Vagina (tissue), 2 donors: ENCODE data around the gene SPHK2. TPM values are rescaled to one million over a fixed set of nuclear protein-coding genes. Genes with fewer than 3 reads are reported as not detected.

Experiments
- DNase-seq, 2 donors: peaks; one replicate each; pipeline ENCODE4 v3.0.0-alpha.2; 2017; ENCODE audit errors: extremely low spot score in 2 of 2
- H3K27ac ChIP-seq: fragments of 200-600 bp; sonication (generic); one replicate; pipeline ENCODE4 v1.5.1; 2019
- H3K27me3 ChIP-seq: fragments of 200-600 bp; sonication (generic); one replicate; pipeline ENCODE4 v1.5.1; 2019
- H3K36me3 ChIP-seq, 2 donors: fragments of 200-600 bp; sonication (generic); one replicate each; pipeline ENCODE4 v1.5.1; 2017 to 2019
- H3K4me1 ChIP-seq: fragments of 200-600 bp; sonication (generic); one replicate; pipeline ENCODE4 v1.5.1; 2019
- H3K4me3 ChIP-seq, 2 donors: fragments of 200-600 bp; sonication (generic); 1 replicate in 1 of 2; 2 replicates in 1 of 2; pipeline ENCODE4 v1.5.1; 2016 to 2019
- H3K9me3 ChIP-seq: fragments of 200-600 bp; sonication (generic); one replicate; pipeline ENCODE4 v1.5.1; 2019
- POLR2A ChIP-seq, 2 donors: fragments of 450-650 bp; IDR thresholded peaks; one replicate each; pipeline ENCODE4 v1.6.1; 2017; ENCODE audit warnings: antibody characterized with exemption in 2 of 2, mild to moderate bottlenecking in 2 of 2, moderate library complexity in 2 of 2
- POLR2AphosphoS5 ChIP-seq, 2 donors: sonication (generic); formaldehyde crosslinking; IDR thresholded peaks; one replicate each; pipeline ENCODE4 v1.9.0; 2017; ENCODE audit warnings: antibody characterized with exemption in 2 of 2, mild to moderate bottlenecking in 2 of 2, low read depth in 1 of 2; ENCODE audit not compliant: insufficient read depth in 1 of 2
- intact Hi-C: fragments of 100-400 bp; cut with DNase I; formaldehyde crosslinking; loops from one replicate; pipeline ENCODE4 v1.15.1; 2023
- total RNA-seq: library from RNA; depleted of rRNA; stranded (reverse); fragments of >200 nt; gene quantifications from one replicate; pipeline ENCODE4 v1.2.3, GENCODE V29; 2016
- TF ChIP-seq, protein P1 (sequence below), 3 experiments: fragments of 450-650 bp in 2 of 3; fragments of 200-600 bp in 1 of 3; sonication (generic) in 1 of 3; IDR thresholded peaks; one replicate each; pipeline ENCODE4 v1.5.1; 2017 to 2019; ENCODE audit warnings: antibody characterized with exemption in 3 of 3, mild to moderate bottlenecking in 2 of 3, moderate library complexity in 2 of 3

Gene SPHK2
- total RNA-seq, 1 donor from 2014 or later = 19.9 TPM

DNA sequence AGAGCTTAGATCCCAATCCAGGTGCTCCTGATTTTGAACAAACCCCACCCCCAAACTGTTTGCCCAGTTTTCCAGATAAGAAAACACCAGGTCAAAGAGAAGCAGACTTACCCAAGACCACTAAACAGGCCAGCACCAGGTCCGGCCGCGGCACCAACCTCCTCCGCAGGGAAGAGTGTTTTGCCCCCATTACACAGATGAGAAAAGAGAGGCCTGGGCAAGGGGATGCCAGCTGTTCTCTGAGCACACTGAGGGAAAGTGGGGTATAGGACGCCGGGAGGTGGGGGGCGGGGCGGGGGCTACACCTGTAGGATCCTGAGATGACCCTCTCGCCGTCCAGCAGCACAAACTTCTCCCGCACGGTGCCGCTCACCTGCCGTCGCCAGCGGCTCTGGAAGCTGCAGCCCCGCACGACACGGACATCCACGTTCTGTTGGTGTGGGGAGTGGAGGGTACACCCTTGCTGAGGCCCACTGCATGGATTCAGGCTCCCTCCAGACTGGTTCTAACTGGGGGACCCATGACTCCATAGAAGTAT is 9.7 kb upstream of the SPHK2 start:
- Histone ChIP-seq H3K4me1 (no peaks in the 10 kb centered on the region), H3K9me3 (no peaks in the 10 kb centered on the region), H3K27ac (no peak overlapping the region), H3K4me3 (no peak overlapping the region), H3K27me3 (no peaks in the 10 kb centered on the region), H3K36me3 (no peaks in the 10 kb centered on the region)
- intact Hi-C loops = no loop called here
- TF ChIP-seq POLR2A (IDR thresholded peaks at IDR 0.05) (no peak), POLR2AphosphoS5 (IDR thresholded peaks at IDR 0.05; ENCODE audit: insufficient read depth in 1 of 2, low read depth in 1 of 2) (no peak)
- TF ChIP-seq, protein P1, sequence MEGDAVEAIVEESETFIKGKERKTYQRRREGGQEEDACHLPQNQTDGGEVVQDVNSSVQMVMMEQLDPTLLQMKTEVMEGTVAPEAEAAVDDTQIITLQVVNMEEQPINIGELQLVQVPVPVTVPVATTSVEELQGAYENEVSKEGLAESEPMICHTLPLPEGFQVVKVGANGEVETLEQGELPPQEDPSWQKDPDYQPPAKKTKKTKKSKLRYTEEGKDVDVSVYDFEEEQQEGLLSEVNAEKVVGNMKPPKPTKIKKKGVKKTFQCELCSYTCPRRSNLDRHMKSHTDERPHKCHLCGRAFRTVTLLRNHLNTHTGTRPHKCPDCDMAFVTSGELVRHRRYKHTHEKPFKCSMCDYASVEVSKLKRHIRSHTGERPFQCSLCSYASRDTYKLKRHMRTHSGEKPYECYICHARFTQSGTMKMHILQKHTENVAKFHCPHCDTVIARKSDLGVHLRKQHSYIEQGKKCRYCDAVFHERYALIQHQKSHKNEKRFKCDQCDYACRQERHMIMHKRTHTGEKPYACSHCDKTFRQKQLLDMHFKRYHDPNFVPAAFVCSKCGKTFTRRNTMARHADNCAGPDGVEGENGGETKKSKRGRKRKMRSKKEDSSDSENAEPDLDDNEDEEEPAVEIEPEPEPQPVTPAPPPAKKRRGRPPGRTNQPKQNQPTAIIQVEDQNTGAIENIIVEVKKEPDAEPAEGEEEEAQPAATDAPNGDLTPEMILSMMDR (IDR thresholded peaks at IDR 0.05) = no peak
- no peak for DNase-seq

DNA sequence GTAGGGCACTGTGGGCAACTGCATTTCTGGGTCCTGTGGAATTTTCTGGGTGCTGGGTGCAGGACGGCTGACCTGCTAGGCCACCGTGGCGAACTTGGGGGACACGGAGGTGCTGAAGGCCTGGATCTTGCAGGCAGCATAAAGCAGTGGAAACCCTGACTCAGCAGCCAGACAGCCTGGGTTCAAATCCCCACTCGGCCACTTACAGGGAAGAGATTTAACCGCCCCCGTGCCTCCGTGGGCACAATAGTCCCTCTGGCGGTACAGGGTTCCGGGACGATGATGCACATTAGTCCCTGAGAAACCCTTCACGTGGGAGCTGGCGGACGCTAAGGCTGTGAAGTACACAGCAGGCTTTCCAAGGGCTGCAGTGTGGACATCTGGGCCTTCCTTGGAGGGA is 7.4 kb upstream of the SPHK2 start:
- intact Hi-C loops = no loop called here
- TF ChIP-seq POLR2AphosphoS5 (IDR thresholded peaks at IDR 0.05; ENCODE audit: insufficient read depth in 1 of 2, low read depth in 1 of 2) (no peak), POLR2A (IDR thresholded peaks at IDR 0.05) (no peak)
- TF ChIP-seq, protein P1 (IDR thresholded peaks at IDR 0.05) = no peak
- H3K27ac ChIP-seq = no peak overlapping the region
- no peaks in the 10 kb centered on the region for H3K9me3 ChIP-seq
- no peak overlapping the region for H3K4me3 ChIP-seq
- peaks cover 0 to 21% of the 10 kb centered on the region in 2 donors for H3K36me3 ChIP-seq
- peaks cover 19% of the 10 kb centered on the region for H3K4me1 ChIP-seq
- DNase-seq = no peak
- H3K27me3 ChIP-seq = no peaks in the 10 kb centered on the region

DNA sequence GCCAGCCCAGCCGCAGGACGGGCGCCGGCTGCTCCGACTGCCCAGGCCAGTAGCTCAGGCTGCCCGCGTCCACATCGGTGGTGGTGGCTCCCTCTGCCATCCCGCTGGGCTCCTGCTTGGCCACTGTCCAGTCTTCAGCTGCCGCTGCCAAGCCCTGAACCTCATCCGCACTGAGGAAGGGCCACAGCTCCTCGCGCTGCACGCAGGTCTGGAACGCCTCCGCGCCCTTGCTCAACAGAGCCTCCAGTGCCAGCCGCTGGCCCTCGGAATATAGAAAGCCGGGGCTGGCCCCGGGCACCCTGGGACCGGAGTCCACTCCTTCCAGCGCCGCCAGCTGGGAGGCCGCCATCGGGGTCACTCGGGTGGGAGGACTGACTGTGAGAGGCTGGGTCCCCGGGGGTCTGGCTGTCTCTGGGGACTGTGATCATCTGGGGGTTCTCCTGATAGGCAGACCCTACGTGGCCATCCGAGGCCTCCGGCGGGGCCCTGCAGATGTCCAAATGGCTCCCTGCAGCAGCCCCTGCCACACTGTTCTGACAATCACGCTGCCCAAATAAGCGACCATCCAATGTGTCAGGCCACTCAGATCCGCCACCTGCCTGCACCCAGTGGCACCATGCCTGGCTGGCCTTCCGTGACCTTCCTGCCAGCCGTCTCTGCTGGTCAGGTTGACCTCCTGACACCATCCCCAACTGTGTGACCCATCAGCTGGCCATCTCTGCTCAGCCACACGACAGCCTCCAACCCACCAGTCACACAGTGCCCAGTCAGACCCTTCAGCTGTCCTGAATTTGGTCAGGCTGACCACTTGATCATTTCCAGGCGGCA is 6.1 kb upstream of the SPHK2 start:
- TF ChIP-seq POLR2AphosphoS5 (IDR thresholded peaks at IDR 0.05; ENCODE audit: insufficient read depth in 1 of 2, low read depth in 1 of 2) = no peak
- TF ChIP-seq, protein P1 (IDR thresholded peaks at IDR 0.05) = no peak
- no peak for TF ChIP-seq POLR2A (IDR thresholded peaks at IDR 0.05)
- intact Hi-C loops = no loop called here
- no peak for DNase-seq
- Histone ChIP-seq H3K9me3 (no peaks in the 10 kb centered on the region), H3K4me3 (no peak overlapping the region), H3K27ac (no peak overlapping the region), H3K4me1 (peaks cover 32% of the 10 kb centered on the region), H3K36me3 (peaks cover 0 to 31% of the 10 kb centered on the region in 2 donors), H3K27me3 (no peaks in the 10 kb centered on the region)

DNA sequence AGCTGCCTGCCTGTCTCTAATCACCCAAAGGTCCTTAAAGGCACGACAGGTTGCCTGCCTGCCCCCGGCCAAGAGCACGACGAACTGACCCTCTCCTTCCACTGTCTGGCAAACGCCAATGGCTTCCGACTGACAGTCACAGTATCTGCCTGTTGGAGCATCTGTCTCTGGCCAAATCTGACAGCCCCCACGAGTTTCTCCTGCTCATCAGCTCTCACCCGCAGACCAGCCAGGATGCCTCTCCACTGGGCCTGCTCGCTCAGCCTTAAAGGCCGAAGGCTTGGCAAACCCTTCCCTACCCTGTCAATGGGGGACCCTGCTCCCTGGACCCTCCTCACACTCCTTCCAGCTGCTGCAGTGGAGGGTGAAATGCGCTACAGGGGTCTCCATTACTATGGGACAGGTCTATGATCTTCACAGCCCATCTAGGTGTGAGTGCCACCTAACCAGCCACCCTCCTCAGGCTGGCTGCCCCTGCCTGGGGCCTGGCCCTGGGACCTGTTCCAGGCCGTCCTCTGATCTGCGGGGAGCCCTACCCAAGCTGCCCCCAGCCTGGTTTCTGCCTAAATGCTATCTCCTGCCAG is 5.4 kb upstream of the SPHK2 start:
- Histone ChIP-seq H3K4me3 (no peak overlapping the region), H3K27ac (peak overlapping the region; percentile 44), H3K4me1 (peaks cover 36% of the 10 kb centered on the region), H3K27me3 (no peaks in the 10 kb centered on the region), H3K36me3 (peaks cover 0 to 31% of the 10 kb centered on the region in 2 donors), H3K9me3 (no peaks in the 10 kb centered on the region)
- no peak for DNase-seq
- TF ChIP-seq POLR2AphosphoS5 (IDR thresholded peaks at IDR 0.05; ENCODE audit: insufficient read depth in 1 of 2, low read depth in 1 of 2) (no peak), POLR2A (IDR thresholded peaks at IDR 0.05) (no peak)
- TF ChIP-seq, protein P1 (IDR thresholded peaks at IDR 0.05) = no peak
- intact Hi-C loops = no loop called here
